MM.1S (cell line): ENCODE measurements around the gene SMCO3.

ENCODE experiments used
- DNase-seq: peaks from one replicate; pipeline ENCODE4 v3.0.0-alpha.2; 2015
- H2AFZ ChIP-seq: fragments of 300-600 bp; sonication (generic); 2 replicates; pipeline ENCODE4 v1.6.0; 2016; ENCODE audit warnings: antibody characterized with exemption, low read length
- H3F3A ChIP-seq: fragments of 300-600 bp; sonication (generic); 2 replicates; pipeline ENCODE4 v1.6.1; 2016; ENCODE audit warnings: mild to moderate bottlenecking, antibody characterized with exemption, low read length, moderate library complexity, mixed read lengths; ENCODE audit not compliant: insufficient read depth
- H3K27ac ChIP-seq: fragments of 300-600 bp; sonication (generic); 2 replicates; pipeline ENCODE4 v1.5.1; 2016; ENCODE audit warnings: mild to moderate bottlenecking, low read length
- H3K27me3 ChIP-seq: fragments of 300-600 bp; sonication (generic); replicated peaks from 2 replicates; pipeline ENCODE4 v1.6.0; 2016; ENCODE audit warnings: low read length; ENCODE audit not compliant: insufficient read depth
- H3K36me3 ChIP-seq: fragments of 300-600 bp; sonication (generic); replicated peaks from 2 replicates; pipeline ENCODE4 v1.6.1; 2016; ENCODE audit warnings: mild to moderate bottlenecking, low read length, mixed read lengths; ENCODE audit not compliant: insufficient read depth
- H3K4me1 ChIP-seq: fragments of 300-600 bp; sonication (generic); 2 replicates; pipeline ENCODE4 v1.6.1; 2016; ENCODE audit warnings: low read length, mixed read lengths
- H3K4me2 ChIP-seq: fragments of 300-600 bp; sonication (generic); 2 replicates; pipeline ENCODE4 v1.6.0; 2016; ENCODE audit warnings: low read depth, low read length
- H3K4me3 ChIP-seq: fragments of 300-600 bp; sonication (generic); 2 replicates; pipeline ENCODE4 v1.5.1; 2016; ENCODE audit warnings: low read length, mixed read lengths
- H3K79me2 ChIP-seq: fragments of 300-600 bp; sonication (generic); 2 replicates; pipeline ENCODE4 v1.6.1; 2016; ENCODE audit warnings: mixed run types, low read length, mixed read lengths
- H3K9ac ChIP-seq: fragments of 300-600 bp; sonication (generic); 2 replicates; pipeline ENCODE4 v1.6.1; 2016; ENCODE audit warnings: low read length, mixed read lengths
- H3K9me2 ChIP-seq: fragments of 300-600 bp; sonication (generic); replicated peaks from 2 replicates; pipeline ENCODE4 v1.6.1; 2016; ENCODE audit warnings: mild to moderate bottlenecking, low read length, mixed read lengths; ENCODE audit not compliant: insufficient read depth
- H3K9me3 ChIP-seq: fragments of 300-600 bp; sonication (generic); replicated peaks from 2 replicates; pipeline ENCODE4 v1.6.1; 2016; ENCODE audit warnings: mild to moderate bottlenecking, low read length, mixed read lengths; ENCODE audit not compliant: insufficient read depth
- H4K20me1 ChIP-seq: fragments of 300-600 bp; sonication (generic); 2 replicates; pipeline ENCODE4 v1.6.1; 2016; ENCODE audit warnings: mild to moderate bottlenecking, low read length, moderate library complexity, mixed read lengths; ENCODE audit not compliant: insufficient read depth
- CTCF ChIP-seq: fragments of 300-600 bp; sonication (generic); IDR thresholded peaks from 2 replicates; pipeline ENCODE4 v1.5.1; 2016; ENCODE audit warnings: antibody characterized with exemption, low read length, mixed read lengths
- EZH2 ChIP-seq: fragments of 300-600 bp; sonication (generic); optimal IDR thresholded peaks from 2 replicates; pipeline ENCODE3; 2017; ENCODE audit warnings: low read depth, mild to moderate bottlenecking, antibody characterized with exemption, low read length, mixed read lengths
- EZH2phosphoT487 ChIP-seq: fragments of 300-600 bp; sonication (generic); IDR thresholded peaks from 2 replicates; pipeline ENCODE4 v1.6.1; 2018; ENCODE audit warnings: antibody characterized with exemption, low read length

Gene SMCO3

GRCh38 chr12:14824012-14824634 is 10.1 kb upstream of the SMCO3 start:
- Histone ChIP-seq H2AFZ (no peak overlapping the region), H3K9me2 (no peaks in the 10 kb centered on the region), H3K36me3 (no peaks in the 10 kb centered on the region), H3K27ac (no peak overlapping the region), H3K9me3 (no peaks in the 10 kb centered on the region), H3F3A (no peaks in the 10 kb centered on the region), H4K20me1 (no peaks in the 10 kb centered on the region), H3K4me3 (no peak overlapping the region), H3K4me1 (no peaks in the 10 kb centered on the region), H3K9ac (no peak overlapping the region), H3K27me3 (no peaks in the 10 kb centered on the region), H3K79me2 (no peaks in the 10 kb centered on the region), H3K4me2 (no peak overlapping the region)
- no peak for TF ChIP-seq CTCF
- no peak for TF ChIP-seq EZH2
- no peak for TF ChIP-seq EZH2phosphoT487
- no peak for DNase-seq

GRCh38 chr12:14811486-14811885 is 2.5 kb downstream of the SMCO3 start:
- Histone ChIP-seq H3K27ac (no peak overlapping the region), H3K27me3 (no peaks in the 10 kb centered on the region), H3K79me2 (no peaks in the 10 kb centered on the region), H2AFZ (no peak overlapping the region), H3K36me3 (no peaks in the 10 kb centered on the region), H3K9me2 (no peaks in the 10 kb centered on the region), H3F3A (no peaks in the 10 kb centered on the region), H3K4me3 (no peak overlapping the region), H3K4me2 (no peak overlapping the region), H3K9me3 (no peaks in the 10 kb centered on the region), H4K20me1 (no peaks in the 10 kb centered on the region), H3K9ac (no peak overlapping the region), H3K4me1 (peaks cover 4% of the 10 kb centered on the region; the same call in 1 of the 2 replicates)
- no peak for DNase-seq
- TF ChIP-seq EZH2, result no peak
- TF ChIP-seq CTCF, result no peak
- no peak for TF ChIP-seq EZH2phosphoT487

- Histone ChIP-seq H3K27me3 (no peaks in the 10 kb centered on the region), H3K4me3 (no peak overlapping the region), H3K4me1 (peaks cover 4% of the 10 kb centered on the region; the same call in 1 of the 2 replicates), H3K27ac (no peak overlapping the region), H2AFZ (no peak overlapping the region), H3K36me3 (no peaks in the 10 kb centered on the region), H3K9me2 (no peaks in the 10 kb centered on the region), H3K9me3 (no peaks in the 10 kb centered on the region), H3K9ac (no peak overlapping the region), H3K4me2 (no peak overlapping the region), H3F3A (no peaks in the 10 kb centered on the region), H3K79me2 (no peaks in the 10 kb centered on the region), H4K20me1 (no peaks in the 10 kb centered on the region)
- peak; percentile 45 for DNase-seq
- peak; percentile 46 for TF ChIP-seq CTCF
- no peak for TF ChIP-seq EZH2phosphoT487
Measured at GRCh38 chr12:14810953-14811483, 3.0 kb downstream of the SMCO3 start.
